GM10266 (cell line): ENCODE measurements around the gene GRAMD1A.
"Not testable (repeated sequence)": the region's sequence is repeated elsewhere in the genome, so short reads cannot be mapped to it uniquely, and the experiment has no call there.

Experiments
- DNase-seq: peaks from one replicate; pipeline ENCODE4 v3.0.0; 2012; ENCODE audit errors: extremely low spot score
- TF ChIP-seq, protein P1 (sequence below): IDR thresholded peaks from 2 replicates; pipeline ENCODE4 v1.5.1; 2012; ENCODE audit warnings: mild to moderate bottlenecking, low read depth; ENCODE audit not compliant: control insufficient read depth, insufficient read depth; ENCODE audit errors: missing control alignments

Gene GRAMD1A

DNA sequence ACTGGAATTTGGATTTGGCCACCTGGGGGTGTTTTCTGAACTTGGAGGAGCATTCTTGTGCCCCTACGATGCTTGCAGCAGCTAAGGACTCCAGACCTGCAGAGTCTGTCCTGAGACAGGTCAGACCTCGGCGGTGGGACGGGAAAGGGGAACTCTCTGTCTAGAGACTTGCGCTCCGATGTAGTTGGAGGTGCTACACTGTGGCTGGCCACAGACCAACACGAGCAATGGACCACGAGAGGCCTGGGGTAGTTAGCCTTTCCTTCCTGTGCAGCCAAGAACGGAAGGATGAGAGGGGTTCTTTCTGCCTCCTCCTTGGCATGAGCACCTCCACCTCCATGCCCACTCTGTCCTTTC, 5.9 kb upstream of the GRAMD1A start:
- DNase-seq: no peak
- TF ChIP-seq, protein P1, sequence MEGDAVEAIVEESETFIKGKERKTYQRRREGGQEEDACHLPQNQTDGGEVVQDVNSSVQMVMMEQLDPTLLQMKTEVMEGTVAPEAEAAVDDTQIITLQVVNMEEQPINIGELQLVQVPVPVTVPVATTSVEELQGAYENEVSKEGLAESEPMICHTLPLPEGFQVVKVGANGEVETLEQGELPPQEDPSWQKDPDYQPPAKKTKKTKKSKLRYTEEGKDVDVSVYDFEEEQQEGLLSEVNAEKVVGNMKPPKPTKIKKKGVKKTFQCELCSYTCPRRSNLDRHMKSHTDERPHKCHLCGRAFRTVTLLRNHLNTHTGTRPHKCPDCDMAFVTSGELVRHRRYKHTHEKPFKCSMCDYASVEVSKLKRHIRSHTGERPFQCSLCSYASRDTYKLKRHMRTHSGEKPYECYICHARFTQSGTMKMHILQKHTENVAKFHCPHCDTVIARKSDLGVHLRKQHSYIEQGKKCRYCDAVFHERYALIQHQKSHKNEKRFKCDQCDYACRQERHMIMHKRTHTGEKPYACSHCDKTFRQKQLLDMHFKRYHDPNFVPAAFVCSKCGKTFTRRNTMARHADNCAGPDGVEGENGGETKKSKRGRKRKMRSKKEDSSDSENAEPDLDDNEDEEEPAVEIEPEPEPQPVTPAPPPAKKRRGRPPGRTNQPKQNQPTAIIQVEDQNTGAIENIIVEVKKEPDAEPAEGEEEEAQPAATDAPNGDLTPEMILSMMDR: no peak

DNA sequence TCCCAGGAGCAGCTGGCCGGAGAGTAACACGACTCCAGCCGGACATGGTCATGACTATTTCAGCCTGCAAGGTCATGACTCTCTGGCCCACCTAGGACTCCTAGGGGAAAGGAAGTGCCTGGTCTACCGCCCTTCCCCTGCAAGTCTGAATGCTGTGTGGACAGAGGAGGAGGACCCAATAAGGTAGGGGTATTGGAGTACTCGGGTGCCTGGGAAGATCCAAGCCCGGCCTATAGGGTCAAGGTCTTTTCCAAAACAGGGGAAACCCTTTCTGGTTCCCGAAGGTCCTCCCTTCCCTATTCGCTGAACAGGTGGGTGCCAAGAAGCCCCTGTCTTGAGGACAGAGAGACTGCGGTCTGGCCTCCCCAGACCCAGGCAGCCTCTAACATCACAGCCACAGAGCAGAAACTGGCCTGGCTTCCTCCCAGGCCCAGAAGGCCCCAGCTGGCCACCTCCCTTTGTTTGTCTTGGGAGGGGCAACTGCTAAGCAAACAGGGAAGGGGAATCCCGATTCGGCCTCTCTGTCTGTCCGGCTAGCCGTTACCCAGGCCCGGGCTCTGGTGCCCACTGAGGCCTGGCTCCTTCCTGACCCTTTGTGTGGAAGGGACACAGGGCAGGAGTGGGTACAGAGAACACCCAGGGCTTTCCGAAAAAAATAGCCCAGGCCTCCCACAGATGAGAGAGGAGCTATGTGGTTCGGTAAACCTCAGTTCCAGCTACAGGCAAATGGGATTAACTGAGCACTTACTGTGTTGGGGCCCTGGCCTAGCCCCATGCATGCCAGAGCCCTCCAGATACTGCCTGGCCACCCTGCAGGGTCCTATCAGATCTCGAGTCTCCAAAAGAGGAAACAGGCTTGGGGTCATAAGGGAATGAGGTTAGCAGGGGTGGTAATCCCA, 5.2 kb upstream of the GRAMD1A start:
- TF ChIP-seq, protein P1: no peak
- no peak for DNase-seq

DNA sequence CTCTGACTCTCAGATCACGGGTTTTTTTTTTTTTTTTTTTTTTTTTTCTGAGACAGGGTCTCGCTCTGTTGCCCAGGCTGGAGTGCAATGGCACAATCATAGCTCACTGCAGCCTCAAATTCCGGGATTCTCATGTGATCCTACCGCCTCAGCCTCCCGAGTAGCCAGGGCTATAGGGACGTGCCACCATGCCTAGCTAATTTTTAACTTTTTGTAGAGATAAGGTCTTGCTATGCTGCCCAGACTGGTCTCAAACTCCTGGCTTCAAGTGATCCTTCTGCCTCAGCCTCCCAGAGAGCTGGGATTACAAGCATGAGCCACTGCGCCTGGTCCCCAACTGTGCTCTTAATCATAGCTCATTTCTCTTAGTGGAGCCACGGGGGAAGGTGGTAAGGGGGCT, 4.6 kb upstream of the GRAMD1A start:
- no peak for DNase-seq
- TF ChIP-seq, protein P1: no peak

DNA sequence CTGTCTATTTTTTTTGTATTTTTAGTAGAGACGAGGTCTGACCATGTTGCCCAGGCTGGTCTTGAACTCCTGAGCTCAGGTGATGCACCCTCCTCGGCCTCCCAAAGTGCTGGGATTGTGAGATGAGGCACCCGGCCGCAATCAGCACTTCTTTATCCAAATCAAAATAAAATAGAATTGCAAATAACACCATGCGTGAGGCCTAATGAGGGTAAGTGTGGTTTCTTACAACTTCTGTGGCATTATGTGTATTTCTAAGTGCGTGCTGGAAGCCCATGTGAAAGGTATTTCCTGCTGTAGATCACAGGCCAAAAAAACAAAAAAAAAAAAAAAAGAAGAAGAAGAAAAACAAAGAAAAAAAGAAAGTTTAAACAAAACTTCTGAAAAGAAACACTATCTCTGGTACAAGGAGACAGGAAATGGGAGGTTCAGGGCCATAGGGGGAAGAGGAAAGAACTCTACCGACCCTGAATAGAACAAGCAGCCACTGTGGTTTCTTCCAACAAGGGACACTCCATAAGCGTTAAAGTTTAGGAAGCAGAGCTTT, 3.0 kb upstream of the GRAMD1A start:
- DNase-seq: peak; percentile 15
- TF ChIP-seq, protein P1: no peak

DNA sequence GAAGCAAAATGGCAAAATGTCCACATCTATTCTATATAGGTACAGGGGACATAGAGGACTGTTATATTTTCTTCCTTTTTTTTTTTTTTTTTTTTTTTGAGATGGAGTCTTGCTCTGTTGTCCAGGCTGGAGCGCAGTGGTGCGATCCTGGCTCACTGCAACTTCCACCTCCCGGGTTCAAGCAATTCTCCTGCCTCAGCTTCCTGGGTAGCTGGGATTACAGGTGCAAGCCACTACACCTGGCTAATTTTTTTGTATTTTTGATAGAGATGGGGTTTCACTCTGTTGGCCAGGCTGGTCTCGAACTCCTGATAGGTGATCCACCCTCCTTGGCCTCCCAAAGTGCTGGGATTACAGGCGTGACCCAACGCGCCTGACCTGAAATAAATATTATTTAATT, 1.9 kb upstream of the GRAMD1A start:
- DNase-seq: not testable (repeated sequence)

DNA sequence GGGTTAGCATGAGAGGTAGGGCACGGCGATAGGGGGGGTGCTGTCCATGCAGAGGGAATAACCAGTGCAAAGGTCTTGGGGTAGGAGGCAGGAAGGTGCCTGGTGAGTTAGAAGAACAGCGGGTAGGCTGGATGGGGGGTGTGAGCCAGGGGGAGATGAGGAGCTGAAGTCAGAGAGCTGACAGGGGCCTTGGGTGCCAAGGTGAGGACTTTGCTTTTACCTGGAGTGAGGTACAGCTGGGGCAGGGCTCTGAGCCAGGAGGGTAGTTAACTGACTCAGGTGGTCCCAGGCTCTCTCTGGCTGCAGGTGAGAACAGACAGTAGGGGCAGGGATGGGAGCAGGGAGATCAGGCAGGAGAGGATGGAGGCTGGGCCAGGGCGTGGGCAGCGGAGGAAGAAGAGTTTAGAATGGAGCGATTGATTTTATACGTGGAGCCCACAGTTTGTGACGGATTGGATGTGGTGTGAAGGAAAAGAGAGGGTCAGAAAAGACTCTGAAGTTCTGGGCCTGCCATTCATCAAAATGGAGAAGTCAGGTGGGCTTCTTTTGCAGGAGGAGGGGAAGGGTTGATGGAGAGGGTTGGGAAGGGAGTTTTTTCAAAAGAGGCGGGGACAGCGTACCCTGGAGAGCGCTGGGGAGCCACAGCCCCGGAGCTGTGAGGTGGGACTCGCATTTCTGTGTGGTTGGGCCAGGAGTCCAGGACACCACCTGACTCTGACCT, 1.2 kb upstream of the GRAMD1A start:
- peak; percentile 20 for DNase-seq
- TF ChIP-seq, protein P1: no peak

DNA sequence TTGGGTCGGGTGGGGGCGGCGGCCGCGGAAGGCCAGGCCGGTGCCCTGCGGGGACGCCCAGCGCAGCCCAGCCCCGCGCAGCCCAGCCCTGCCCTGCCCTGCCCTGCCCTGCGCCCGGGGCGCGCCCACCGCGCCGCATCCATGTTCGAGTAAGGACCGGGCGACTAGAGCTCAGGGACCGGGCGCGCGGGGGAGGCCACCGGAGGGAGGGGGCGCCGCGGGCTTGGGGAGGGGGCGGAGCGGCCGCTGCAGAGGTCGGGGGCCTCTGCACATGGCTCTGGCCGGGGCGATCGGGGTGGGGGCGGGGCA, 169 bp downstream of the GRAMD1A start:
- TF ChIP-seq, protein P1: no peak
- no peak for DNase-seq
